ENCODE results near the gene TRIM14. TPM values are rescaled to one million over a fixed set of nuclear protein-coding genes. Genes with fewer than 3 reads are reported as not detected.
A peak's percentile ranks its signal among the peaks of the same experiment; 100 is the strongest.

Gene TRIM14
- total RNA-seq, 4 donors from 2014 or later, result 12.0 to 17.5 (median 16.3) TPM

DNA sequence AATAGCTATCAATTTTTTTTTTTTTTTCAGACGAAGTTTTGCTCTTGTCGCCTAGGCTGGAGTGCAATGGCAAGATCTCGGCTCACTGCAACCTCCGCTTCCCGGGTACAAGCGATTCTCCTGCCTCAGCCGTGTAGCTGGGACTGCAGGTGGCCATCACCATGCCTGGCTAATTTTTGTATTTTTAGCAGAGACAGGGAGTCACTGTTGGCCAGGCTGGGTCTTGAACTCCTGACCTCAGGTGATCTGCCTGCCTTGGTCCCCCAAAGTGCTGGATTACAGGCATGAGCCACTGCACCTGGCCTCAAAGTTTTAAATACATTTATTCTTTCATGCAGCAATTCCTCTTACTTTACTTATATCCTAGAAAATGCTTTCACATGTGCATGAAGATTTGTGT, 17.6 kb downstream of the TRIM14 start:
- H3K4me3 ChIP-seq (ENCODE audit: low read depth, poor library complexity, severe bottlenecking), result no peak overlapping the region
- no peak for DNase-seq (ENCODE audit: low spot score in 2 of 2)
- TF ChIP-seq, protein P1, sequence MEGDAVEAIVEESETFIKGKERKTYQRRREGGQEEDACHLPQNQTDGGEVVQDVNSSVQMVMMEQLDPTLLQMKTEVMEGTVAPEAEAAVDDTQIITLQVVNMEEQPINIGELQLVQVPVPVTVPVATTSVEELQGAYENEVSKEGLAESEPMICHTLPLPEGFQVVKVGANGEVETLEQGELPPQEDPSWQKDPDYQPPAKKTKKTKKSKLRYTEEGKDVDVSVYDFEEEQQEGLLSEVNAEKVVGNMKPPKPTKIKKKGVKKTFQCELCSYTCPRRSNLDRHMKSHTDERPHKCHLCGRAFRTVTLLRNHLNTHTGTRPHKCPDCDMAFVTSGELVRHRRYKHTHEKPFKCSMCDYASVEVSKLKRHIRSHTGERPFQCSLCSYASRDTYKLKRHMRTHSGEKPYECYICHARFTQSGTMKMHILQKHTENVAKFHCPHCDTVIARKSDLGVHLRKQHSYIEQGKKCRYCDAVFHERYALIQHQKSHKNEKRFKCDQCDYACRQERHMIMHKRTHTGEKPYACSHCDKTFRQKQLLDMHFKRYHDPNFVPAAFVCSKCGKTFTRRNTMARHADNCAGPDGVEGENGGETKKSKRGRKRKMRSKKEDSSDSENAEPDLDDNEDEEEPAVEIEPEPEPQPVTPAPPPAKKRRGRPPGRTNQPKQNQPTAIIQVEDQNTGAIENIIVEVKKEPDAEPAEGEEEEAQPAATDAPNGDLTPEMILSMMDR (IDR thresholded peaks at IDR 0.05), result no peak
- TF ChIP-seq POLR2A (IDR thresholded peaks at IDR 0.05), result no peak
- 89 to 96% methylated on average over 7 of the region's 7 CpGs for WGBS, 2 donors
- intact Hi-C loops (cut with DNase I; ENCODE audit: low total_unique reads), result no loop called here

DNA sequence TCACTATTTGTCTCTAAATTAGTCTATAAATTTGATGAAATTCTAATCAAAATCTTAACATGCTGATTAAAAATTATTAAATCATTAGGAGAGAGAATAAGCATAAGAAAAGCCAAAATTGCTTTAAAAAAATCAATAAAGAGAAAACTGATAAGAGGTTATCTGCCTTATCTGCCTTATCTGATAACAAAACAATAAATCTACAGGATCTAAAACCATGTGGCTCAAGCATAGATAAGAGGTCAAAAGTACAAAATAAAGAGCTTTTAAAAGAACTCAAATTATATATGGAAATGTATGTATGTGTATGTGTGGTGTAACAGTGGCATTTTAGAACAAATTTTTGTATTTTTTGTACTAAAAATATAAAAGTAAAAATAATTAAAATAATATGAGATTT, 18.6 kb downstream of the TRIM14 start:
- no peak for TF ChIP-seq POLR2A (IDR thresholded peaks at IDR 0.05)
- TF ChIP-seq, protein P1 (IDR thresholded peaks at IDR 0.05), result no peak
- H3K4me3 ChIP-seq (ENCODE audit: low read depth, poor library complexity, severe bottlenecking), result no peak overlapping the region
- no peak for DNase-seq (ENCODE audit: low spot score in 2 of 2)
- intact Hi-C loops (cut with DNase I; ENCODE audit: low total_unique reads), result no loop called here

- 36 to 46% methylated on average over 5 of the region's 5 CpGs for WGBS, 2 donors
- no peak for DNase-seq (ENCODE audit: low spot score in 2 of 2)
- H3K4me3 ChIP-seq (ENCODE audit: low read depth, poor library complexity, severe bottlenecking), result no peak overlapping the region
- intact Hi-C loops (cut with DNase I; ENCODE audit: low total_unique reads), result no loop called here
- TF ChIP-seq, protein P1 (IDR thresholded peaks at IDR 0.05), result no peak
- TF ChIP-seq POLR2A (IDR thresholded peaks at IDR 0.05), result no peak
Observed at GRCh38 chr9:98099898-98100297, 19.1 kb downstream of the TRIM14 start.

GRCh38 chr9:98099346-98099745, 19.7 kb downstream of the TRIM14 start:
- 88 to 91% methylated on average over 2 of the region's 2 CpGs for WGBS, 2 donors
- no peak for TF ChIP-seq POLR2A (IDR thresholded peaks at IDR 0.05)
- TF ChIP-seq, protein P1 (IDR thresholded peaks at IDR 0.05), result no peak
- H3K4me3 ChIP-seq (ENCODE audit: low read depth, poor library complexity, severe bottlenecking), result no peak overlapping the region
- intact Hi-C loops (cut with DNase I; ENCODE audit: low total_unique reads), result no loop called here
- DNase-seq (ENCODE audit: low spot score in 2 of 2), result no peak

DNA sequence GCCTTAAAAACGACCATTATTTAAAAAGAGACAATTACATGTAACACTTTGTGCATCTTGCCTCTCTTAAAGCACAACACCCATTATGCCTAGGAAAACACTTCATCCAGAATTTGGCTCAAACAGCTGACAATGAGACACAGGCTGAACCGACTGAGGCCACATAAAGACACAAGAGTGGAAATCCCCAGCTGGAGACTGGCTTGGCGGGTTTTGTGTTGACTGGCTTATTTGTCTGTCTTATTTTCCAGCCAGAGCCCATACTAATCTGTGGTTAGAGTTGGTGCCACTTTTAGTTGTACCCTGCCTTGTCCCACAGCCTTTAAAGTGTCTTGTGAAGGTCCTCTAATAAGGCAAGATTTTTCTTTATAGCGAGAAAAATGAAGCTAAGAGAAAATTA, 21.2 kb downstream of the TRIM14 start:
- TF ChIP-seq, protein P1 (IDR thresholded peaks at IDR 0.05), result no peak
- TF ChIP-seq POLR2A (IDR thresholded peaks at IDR 0.05), result no peak
- H3K4me3 ChIP-seq (ENCODE audit: low read depth, poor library complexity, severe bottlenecking), result no peak overlapping the region
- peak in 1 of 2 donors; percentile 48 for DNase-seq (ENCODE audit: low spot score in 2 of 2)
- intact Hi-C loops (cut with DNase I; ENCODE audit: low total_unique reads), result no loop called here
- 47 to 48% methylated on average over 4 of the region's 4 CpGs for WGBS, 2 donors

- intact Hi-C loops (cut with DNase I; ENCODE audit: low total_unique reads), result no loop called here
Observed at GRCh38 chr9:98096091-98096490, 22.9 kb downstream of the TRIM14 start.

More at GRCh38 chr9:98096091-98096490, 22.9 kb downstream of the TRIM14 start:
- WGBS, 2 donors, result 96 to 97% methylated on average over 5 of the region's 5 CpGs
- no peak overlapping the region for H3K4me3 ChIP-seq (ENCODE audit: low read depth, poor library complexity, severe bottlenecking)
- TF ChIP-seq POLR2A (IDR thresholded peaks at IDR 0.05), result no peak
- TF ChIP-seq, protein P1 (IDR thresholded peaks at IDR 0.05), result no peak
- no peak for DNase-seq (ENCODE audit: low spot score in 2 of 2)

All from lower leg skin (tissue), 4 donors.